HG02852 (cell line): ENCODE measurements around the gene SUFU.

Experiments used
- ATAC-seq: cut with Tn5 transposase; IDR thresholded peaks from one replicate; pipeline ENCODE4 v1.9.1; 2021; ENCODE audit warnings: mild to moderate bottlenecking, moderate library complexity; ENCODE audit not compliant: unreplicated experiment

Gene SUFU

DNA sequence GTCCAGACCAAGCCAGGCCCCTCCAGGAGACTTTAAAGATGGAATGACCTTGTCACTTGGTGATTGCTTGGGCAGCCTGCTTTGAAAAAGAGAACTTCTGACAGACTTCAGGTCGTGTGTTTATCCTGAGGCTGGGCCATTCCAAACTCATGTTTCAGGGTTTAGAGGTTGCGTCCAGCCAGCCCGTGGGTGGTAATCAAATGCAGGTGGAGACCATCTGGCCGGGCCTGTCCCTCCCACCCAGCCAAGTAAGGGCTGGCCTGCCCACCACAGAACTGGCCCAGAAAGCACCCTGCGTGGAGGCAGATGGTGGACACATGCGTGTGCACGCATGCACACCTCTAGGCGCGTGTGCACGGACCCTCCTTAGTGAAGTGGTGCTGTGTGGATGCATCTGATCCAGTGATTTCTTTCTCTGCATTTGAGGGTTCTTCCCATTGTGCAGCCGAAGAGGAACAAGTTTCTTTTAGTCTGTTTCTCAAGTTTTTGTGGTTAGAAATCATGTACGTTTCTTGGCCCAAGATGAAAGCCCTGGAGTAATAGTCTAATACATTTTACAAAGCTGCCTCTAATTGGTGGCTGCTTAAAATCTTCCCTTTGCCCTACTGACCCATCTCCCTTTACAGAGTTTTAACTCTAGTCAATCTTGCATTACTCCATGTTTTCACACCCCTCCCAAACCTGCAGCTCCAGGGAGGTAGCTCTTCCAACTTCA, 43.0 kb downstream of the SUFU start:
- ATAC-seq: no peak

DNA sequence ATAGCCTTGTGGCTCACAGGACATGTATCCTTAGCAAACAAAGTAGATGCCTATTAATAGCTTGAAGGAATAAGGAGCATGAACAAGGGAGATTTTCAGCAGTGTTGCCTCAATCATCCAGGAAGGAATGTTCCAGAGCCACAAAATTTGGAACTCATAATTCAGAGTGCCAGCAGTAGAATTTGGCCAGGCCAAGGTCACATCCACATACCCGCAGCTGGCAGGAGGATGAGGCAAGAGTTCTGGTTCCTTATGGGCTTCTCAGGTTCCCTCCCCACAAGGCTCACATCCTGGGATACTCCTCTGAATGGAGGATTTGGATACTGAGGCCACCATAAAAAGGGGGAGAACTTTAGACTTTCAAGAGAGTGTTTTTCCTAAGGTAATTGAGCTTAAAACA, 45.8 kb downstream of the SUFU start:
- ATAC-seq: no peak

DNA sequence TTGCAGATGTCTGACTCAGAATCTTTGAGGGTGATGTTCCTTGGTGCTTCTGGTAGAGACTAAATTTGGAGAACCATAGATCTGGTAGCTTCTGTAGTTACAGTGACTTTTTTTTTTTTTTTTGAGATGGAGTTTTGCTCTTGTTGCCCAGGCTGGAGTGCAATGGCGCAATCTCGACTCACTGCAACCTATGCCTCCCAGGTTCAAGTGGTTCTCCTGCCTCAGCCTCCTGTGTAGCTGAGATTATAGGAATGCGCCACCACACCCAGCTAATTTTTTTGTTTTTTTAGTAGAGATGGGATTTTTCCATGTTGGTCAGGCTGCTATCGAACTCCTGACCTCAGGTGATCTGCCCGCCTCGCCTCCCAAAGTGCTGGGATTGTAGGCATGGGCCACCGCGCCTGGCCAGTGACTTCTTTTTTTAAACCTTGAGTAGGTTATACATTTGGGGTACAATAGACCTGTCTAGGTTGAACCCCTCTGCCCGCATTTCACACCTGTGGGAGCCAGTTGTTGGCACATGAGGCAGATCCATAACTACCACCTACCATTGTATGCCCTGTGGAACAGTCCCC, 47.0 kb downstream of the SUFU start:
- ATAC-seq: no peak

DNA sequence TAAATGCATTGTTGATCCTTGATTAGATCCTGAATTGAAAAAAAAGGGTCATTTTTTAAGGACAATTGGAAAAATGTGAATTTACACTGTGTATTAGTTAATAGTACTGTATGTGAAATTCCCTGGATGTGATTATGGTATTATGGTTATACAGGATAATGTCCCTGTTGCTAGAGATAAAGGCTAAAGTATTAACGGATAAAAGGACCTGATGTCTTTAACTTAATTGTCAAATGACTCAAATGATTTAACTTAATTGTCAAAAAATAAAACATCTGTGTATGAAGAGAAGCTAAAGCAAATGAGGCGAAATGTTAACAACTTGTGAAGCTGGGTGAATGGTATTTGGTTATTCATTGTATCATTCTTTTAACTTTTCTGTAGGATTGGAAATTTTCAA, 48.8 kb downstream of the SUFU start:
- no peak for ATAC-seq

DNA sequence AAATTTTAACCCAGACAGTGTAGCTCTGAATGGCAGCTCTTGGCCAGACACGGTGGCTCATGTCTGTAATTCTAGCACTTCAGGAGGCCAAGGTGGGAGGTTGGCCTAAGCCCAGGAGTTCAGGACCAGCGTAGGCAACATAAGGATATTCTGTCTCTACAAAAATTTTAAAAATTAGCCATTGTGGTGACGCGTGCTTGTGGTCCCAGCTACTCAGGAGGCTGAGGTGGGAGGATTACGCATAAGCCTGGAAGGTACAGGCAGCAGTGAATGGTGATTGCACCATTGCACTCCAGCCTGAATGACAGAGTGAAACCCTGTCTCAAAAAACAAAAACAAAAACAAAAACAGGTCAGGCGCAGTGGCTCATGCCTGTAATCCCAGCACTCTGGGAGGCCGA, 50.0 kb downstream of the SUFU start:
- no peak for ATAC-seq

DNA sequence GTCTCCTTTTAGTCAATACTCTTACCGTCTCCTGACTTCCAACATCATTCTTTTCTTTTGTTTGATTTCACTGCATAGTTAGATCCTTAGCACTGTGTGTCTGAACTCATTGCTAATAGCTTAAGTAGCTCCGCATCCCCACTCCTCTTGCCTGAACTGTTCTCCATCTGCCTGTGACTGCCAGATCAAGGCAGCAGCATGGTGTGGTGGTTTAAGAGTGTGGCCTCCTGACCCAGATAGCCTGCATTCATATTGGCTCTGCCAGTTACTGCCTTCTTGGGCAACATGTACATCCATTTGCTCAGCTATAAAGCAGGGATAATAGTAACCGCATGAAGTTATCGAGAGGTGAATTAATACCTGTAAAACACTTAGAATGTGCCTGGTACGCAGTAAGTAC, 50.8 kb downstream of the SUFU start:
- no peak for ATAC-seq

DNA sequence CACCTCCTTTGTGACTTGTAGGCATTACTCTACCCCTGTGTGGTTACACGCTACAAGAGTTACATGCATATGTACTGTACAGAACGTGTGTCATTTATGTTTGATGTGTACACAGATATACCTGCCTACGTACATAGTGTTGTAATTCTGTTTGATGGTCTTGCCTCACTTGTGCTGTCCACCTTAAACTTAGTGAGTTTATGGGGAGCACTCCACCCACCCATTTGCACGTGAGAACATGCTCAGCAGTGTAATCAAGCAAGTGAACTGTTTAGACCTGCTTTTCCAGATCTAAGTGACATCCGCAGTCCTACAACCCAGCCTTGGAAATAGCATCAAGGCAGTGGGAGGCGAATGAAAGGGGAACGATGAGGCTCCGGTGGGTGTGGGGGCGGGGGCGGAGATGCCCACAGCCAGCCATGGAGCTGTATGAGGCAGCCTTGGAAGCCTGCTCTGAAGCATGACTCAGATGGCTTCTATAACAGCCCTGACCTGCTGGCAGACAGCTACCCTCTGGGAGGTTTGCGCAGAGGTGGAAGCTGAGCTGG, 52.1 kb downstream of the SUFU start:
- no peak for ATAC-seq

DNA sequence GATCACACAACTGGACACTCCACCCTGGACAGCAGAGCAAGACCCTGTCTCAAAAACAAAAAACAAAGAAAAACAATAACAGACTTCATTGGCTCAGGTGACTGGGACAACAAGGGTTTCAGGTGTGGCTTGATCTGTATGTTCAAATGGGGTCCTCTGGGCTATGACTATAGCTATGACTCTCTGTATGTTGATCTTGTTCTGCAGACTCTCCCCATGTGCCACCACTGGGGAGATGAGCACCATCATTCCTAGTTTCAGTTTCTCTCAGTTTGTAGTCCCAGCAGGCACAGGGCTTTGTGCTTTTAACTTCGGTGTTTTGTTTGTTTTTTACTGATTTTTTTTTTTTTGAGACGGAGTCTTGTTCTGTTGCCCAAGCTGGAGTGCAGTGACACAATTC, 53.8 kb downstream of the SUFU start:
- no peak for ATAC-seq

DNA sequence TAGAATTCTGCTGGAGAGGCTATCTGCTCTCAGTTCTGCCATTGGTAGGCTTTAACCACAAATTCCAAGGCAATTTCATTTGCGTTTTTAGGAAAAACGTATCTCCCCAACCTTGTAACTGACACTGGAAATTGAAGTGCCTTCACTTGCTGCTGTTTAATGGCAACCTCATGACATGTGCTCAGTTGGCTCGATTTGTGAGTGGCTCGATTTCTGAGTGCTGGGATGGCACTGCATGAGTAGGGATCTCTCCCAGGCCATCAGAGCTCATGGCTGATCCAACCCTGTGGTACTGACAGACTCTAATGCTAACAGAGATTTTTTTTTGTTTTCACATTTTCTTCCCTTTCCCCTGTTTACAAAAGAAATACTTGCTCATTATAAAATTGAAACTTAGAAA, 56.0 kb downstream of the SUFU start:
- ATAC-seq: no peak

DNA sequence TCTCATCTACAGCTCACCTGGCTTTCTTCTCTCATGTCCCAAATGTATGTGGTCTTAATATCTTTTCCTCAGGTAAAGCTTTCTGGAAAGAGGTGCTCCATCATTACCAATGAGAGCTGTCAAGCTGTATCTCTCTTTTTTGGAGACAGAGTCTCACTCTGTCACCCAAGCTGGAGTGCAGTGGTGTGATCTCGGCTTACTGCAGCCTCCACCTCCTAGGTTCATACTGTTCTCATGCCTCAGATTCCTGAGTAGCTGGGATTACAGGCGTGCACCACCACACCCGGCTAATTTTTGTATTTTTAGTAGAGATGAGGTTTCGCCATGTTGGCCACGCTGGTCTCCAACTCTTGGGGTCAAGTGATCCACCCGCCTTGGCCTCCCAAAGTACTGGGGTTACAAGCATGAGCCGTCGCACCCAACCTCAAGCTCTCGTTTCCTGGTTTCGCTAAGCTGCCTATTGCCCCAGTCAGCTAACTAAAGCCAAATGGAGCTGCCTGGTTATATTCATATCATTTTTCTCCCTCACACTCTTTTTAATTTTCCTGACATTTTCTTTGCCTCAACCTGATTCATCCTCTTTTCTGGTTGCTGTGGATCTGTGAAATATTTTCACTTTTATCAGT, 60.5 kb downstream of the SUFU start:
- ATAC-seq: no peak

DNA sequence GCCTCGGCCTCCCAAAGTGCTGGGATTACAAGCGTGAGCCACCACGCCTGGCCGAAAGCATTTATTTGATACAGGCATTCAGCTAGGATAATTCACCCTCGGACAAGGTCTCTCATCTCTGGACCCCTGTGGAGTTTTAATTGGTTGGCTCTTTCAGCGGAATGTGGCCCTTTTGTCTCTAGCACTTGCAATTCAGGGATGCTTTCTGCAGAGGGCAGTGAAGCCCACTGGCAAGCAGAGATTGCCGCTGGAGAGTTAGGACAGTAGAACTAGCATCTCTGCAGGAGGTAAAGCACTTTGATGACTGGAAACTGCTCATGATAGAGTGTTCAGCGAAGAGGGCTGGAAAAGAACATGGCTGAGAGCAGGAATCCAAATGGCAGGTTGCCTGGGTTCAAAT, 62.0 kb downstream of the SUFU start:
- no peak for ATAC-seq

DNA sequence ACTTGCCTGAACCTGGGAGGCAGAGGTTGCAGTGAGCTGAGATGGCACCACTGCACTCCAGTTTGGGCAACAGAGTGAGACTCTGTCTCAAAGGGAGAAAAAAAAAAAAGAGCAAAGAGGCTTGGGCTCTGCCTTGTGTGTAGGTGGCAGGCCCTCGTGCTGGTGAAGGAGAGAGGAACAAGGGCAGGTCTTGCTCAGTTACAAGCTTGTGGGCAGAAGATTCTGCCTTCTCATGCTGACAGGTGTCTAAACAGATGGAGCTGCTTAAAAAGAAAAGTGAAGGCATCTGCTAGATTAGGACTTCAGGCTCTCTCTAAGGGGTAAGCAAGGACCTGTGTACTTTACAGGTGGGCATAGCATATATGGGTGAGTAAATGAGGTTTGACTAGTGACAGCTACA, 75.0 kb downstream of the SUFU start:
- ATAC-seq: no peak

DNA sequence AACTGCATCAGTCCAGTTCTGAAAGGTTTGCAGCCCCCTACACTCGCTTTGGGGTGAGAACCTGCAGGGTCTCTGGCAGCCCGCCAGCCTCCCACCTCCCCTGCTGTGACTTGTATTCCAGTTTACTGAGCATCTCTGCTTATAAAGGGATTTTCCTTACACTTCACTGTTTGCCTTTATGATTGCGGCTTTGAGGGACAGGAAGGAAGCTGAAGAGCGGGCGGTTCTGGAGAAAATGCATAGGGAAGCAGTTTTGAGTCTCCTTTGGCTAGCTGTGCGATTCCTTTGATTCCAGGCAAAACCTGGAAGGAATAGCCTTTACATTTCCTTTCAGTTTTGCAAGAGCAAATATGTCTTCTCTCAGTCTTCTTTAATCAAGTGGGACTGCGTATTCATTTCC, 75.6 kb downstream of the SUFU start:
- ATAC-seq: no peak

DNA sequence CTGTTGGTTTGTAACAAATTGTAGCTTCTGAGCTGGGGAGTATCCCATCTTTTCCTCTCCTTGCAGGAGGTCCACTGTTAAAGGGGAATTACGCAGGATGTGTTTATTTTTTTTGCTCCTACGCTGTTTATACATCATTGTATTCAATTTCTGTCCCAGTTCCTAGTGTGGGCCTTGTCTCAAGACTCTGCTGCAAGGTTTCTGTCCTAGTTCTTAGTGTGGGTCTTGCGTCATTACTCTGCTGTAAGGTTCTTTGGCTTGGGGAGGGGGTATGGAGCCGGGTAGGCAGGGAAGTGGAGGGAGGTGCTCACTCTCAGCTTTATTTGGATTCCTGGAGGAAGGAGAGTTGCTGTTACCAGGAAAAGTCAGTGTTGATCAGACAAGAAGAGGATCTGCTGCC, 76.5 kb downstream of the SUFU start:
- no peak for ATAC-seq

DNA sequence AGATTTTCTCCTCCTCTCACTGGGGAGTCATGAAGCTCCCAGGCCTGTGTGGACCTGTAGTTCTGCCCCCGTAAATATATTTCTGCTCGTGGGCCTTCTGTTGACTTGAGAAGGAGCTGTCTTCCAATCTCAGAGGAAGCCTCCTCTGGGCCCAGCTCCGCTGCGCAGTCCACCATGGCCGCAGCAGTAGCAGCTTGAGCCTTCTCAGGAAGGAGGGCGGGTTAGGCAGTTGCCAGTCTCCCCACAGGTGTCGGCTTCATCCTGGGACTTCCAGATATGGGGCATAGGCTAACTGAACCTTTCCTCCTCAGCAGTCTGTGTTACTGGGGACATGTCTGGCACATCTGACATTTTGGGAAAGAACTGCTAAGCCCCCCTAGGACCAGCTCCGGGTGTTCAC, 77.6 kb downstream of the SUFU start:
- no peak for ATAC-seq

DNA sequence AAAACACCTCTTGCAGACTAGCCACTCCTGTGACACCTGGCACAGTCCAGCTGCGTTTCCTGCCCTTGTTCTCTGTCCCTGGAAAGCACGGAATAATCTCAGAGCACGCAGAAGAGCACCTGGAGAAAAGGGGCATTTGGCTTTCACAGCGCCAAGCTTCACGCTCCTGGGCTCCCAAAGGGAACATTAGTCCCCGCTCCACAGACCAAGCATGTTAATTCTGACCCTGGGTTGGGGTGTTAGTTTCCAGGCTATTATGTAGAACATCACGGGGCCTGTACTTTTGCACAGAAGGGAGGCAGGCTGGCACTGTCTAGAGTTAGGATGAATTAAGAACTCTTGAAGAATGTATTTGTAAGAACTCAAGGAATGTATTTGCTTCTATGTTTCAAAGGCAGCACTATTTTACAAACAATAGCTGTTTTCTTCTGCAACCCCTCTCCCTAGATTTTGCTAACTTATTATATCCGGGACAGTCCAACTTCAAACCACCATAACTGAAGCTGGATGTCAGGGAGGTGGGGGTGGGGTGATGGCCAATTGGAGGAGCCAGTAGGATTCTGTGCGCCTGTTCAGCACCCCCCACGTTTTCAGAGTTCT, 78.3 kb downstream of the SUFU start:
- ATAC-seq: no peak

DNA sequence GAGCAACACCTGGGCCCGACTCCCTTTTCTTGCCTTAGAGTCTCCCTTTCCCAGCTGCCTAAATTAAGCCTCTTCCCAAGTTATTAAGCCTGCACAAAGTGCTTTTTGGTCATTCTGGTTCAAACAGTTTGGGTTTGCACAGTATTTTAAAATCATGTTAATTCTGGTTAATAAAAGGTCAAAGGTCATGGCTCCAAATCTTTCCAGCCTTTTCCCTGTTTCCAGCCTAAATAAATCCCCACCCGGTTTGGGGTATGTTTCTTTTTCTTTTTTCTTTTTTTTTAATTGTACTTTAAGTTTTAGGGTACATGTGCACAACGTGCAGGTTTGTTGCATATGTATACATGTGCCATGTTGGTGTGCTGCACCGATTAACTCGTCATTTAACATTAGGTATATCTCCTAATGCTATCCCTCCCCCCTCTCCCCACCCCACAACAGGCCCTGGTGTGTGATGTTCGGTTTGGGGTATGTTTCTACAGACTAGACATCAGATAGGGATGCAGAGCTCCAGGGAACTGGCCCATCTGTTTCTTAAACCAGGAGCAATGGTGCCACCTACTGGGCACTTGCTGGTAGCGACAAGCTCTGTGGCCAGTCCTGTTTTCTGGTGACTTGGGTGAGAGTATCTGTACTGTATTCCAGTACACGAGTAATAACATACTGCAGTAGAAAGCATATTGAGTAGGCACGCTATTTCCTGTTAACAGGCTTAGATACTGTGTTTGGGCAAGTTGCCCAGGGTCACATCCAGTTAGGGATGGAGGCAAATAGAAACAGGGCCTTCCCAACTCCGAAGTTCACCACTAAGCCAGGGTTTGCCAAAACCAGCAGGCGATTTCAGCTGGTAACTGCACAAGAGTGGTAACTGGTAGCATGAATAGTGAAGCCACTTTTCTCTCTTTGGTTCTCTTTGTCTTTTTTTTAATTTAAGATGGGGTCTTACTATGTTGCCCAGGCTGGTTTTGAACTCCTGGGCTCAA, 80.0 kb downstream of the SUFU start:
- ATAC-seq: no peak

DNA sequence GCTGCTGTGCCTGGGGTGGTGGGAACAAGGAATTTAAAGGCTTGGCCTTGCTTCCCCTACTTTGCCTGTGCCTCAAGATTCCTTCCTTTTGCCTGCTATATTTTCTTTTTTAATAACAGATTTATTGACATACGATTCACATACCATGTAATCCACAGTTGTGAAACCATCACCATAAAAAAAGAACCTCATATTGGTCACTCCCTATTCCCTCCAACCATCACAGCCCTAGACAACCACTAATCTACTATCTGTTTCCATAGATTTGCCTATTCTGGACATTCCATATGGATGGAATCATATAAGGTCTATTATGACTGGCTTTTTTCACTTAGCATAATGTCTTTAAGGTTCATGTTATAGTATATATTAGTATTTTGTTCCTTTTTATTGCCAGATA, 81.3 kb downstream of the SUFU start:
- no peak for ATAC-seq

DNA sequence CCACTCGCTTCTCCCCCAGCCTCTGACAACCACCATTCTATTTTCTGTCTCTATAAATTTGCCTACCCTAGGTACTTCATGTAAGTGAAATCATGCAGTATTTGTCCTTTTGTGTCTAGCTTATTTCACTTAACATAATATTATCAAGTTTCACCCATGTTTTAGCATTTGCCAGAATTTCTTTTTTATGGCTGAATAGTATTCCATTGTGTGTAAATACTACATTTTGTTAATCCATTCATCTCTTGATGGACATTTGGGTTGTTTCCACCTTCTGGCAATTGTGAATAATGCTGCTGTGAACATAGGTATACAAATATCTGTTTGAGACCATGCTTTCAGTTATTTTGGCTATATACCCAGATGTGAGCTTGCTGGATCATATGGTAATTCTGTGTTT, 83.1 kb downstream of the SUFU start:
- no peak for ATAC-seq

DNA sequence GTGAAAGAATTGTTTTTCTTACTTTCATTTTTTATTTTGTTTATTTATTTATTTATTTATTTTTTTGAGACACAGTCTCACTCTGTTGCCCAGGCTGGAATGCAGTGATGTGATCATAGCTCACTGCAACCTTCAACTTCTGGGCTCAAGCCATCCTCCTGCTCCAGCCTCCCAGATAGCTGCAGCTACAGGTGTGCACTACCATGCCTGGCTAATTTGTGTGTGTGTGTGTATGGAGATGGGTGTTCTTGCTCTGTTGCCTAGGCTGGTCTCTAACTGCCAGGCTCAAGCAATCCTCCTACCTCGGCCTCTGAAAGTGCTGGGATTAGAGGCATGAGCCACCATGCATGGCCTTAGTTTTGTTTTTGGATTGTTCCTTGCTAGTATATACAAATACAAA, 85.1 kb downstream of the SUFU start:
- ATAC-seq: no peak
